Stimulated activated CD8-positive, alpha-beta memory T cell treated with anti-CD3 and anti-CD28 coated beads, Interleukin-12 subunit alpha, Interleukin-12 subunit beta, amount 100 ng/mL, for 24 hours (primary cell): Measurements from ENCODE around the gene DOP1B.
"Not testable (repeated sequence)": the region's sequence is repeated elsewhere in the genome, so short reads cannot be mapped to it uniquely, and the experiment has no call there.

Experiments
- DNase-seq: peaks from one replicate; pipeline ENCODE4 v3.0.0-alpha.2; 2020; ENCODE audit errors: extremely low read depth

DOP1B gene

DNA sequence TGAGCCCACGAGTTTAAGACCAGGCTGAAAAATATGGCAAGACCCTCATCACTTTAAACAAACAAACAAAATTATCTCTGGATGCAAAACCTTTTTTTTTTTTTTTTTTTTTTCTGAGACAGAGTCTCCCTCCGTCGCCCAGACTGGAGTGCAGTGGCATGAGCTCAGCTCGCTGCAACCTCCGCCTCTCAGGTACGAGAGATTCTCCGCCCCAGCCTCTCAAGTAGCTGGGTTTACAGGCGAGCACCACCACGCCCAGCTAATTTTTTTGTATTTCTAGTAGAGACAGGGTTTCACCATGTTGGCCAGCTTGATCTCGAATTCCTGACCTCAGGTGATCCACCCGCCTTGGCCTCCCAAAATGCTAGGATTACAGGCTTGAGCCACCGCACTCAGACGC, 16.8 kb upstream of the DOP1B start:
- not testable (repeated sequence) for DNase-seq

DNA sequence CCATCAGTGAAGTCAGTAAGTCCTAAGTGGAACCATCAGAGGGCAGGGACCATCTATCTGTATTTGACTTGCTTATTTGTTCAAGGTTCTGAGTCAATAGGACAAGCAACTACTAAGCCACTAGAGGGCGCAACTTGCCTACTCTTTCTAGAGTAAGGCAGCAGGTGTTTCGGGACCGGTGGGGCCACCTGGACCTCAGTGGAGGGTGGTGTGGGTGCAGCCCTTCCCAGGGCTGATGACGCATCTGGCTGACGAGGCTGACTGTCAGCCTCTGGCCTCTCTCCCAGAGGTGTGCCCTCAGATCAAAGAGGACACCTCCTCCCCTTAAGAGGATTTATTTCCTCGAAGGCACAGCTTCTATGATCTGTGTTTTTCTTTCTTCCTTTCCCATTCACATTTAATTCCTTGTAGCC, 15.1 kb upstream of the DOP1B start:
- peak; percentile 55 for DNase-seq

DNA sequence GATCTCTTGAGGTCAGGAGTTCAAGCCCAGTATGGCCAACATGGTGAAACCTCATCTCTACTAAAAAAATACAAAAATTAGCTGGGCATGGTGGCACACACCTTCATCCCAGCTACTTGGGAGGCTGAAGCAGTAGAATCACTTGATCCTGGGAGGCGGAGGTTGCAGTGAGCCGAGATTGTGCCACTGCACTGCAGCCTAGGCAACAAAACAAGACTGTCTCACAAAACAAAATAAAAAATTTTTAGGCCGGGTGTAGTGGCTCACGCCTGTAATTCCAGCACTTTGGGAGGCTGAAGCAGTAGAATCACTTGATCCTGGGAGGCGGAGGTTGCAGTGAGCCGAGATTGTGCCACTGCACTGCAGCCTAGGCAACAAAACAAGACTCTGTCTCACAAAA, 12.4 kb upstream of the DOP1B start:
- DNase-seq = not testable (repeated sequence)

DNA sequence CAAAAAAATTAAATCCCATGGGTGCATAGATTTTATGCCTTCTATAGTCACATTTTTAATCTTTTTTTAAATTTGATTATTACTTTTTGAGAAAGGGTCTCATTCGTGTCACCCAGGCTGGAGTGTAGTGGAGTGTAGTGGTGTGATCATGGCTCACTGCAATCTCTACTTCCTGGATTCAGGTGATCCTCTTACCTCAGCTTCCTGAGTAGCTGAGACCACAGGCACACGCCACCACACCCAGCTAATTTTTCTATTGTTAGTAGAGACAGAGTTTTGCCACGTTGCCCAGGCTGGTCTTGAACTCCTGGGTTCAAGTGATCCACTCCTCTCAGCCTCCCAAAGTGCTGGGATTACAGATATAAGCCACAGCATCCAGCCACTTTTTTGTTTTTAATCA, 11.4 kb upstream of the DOP1B start:
- DNase-seq = no peak

DNA sequence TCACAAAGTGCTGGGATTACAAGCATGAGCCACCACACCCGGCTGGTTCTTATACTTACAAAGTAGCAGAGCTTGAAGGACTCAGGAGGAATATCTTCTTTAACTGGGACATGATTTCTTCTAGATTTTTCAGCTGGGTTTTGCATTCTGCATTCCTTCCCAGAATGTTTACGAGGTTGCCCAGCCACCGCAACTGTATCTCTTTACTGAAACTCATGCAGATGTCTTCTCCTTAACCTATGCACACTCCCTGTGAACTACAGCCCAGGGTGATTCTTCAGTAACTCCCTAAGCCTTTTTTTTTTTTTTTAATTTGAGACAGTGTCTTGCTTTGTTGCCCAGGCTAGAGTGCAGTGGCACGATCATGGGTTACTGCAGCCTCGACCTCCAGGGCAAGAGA, 8.7 kb upstream of the DOP1B start:
- no peak for DNase-seq

DNA sequence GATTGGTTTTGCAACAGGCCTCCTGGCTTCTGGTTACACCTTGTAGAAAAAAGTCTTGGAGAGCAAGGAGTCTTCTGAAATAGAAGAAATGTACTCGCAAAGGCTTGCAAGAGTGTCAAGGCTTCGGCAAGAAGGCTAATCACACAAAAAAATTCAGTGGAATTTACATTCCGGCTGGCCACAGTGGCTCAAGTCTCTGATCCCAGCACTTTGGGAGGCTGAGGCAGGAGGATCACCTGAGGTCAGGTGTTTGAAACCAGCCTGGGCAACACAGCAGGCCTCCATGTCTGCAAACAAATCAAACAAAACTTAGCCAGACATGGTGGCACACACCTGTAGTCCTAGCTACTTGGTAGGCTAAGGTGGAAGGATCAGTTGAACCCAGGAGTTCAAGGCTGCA, 7.7 kb upstream of the DOP1B start:
- no peak for DNase-seq

DNA sequence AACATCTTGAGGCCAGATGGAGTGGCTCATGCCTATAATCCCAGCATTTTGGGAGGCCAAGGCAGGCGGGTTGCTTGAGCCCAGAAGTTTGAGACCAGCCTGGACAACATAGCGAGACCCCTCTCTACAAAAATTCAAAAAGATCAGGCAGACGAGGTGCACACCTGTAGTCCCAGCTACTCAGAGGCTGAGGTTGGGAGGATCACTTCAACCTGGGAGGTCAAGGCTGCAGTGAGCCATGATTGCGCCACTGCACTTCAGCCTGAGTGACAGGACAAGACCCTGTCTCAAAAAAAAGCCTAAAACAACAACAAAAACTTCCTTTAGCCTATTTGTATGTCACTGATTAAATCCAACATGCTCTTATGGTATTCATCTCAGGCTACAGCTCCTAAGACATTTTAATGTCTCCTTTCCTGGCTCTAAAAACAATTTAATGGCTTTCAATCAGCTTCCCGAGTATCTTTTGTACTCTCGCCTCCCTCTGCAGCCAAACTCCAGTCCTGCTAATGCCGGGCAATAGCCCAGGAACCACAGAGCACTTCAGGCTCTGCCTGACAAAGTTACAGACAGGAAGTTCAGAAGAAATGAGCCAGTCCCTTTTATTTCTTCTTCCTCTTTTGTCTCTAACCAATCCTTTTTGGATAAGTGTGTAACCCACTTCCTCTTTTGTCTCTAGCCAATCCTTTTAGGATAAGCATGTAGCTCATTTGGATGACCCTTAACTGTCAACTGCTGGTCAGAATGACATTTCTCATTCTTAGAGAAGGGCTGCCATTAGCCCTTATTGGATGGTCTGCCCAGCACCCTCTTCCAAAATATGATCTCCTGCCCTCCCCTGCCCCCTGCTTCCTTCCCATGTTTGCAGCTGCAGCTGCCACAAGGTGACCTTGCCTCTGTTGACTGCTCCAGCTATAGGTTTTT, 6.6 kb upstream of the DOP1B start:
- no peak for DNase-seq

DNA sequence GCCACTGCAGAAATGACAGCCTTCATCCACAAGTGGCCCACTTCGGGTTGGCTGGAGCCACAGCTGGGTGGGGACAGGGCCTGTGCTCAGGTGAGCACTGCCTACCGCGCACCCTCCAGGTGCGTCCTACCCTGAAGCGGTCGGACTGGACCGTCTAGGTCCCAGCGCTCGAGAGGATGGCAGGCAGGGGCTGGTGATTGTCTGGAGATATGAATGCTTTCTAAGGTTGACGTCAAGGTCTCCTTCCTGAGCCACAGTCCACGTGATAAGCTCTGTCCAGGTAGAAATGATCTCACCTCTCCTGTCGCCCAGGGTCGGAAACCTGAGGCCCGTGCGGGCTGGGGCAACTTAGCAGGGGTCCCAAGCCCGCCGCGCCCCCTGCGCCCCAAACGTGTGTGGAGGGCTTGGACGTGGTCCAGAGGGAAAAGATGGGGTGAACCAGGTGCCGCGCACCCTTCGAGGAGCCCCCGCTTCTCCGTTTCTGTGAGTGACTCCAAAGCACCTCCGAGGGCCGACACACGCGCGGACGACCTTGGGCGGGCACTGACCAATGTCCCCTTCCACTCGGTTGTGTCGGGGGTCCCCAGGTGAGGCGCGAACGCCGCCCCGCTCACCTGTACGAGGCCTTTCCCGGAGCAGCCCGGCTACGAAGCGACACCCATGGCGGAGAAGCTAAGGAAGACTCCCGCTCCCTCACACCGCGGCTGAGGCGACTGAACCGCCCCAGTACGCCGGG, 853 bp upstream of the DOP1B start:
- no peak for DNase-seq

DNA sequence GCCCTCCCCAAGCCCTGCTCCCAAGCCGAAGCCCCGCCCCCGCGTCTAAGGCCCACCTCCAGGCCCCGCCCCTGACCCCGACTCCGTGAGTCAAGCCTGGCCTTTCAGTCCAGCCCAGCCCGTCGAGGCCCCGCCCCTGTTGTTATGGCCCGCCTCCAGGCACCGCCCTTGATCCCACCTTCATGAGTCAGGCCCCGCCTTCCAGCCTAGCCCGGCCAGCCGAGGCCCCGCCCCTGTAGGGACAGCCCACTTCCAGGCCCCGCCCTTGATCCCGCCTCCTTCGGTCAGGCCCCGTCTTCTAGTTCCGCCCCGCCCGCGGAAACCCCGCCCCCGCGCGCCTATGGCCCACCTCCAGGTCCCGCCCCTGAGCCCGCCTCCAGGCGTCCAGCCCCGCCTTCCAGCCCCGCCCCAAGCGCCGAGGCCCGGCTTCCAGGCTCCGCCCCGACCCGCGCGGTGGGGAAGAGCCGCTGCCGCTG, 247 bp upstream of the DOP1B start:
- peak; percentile 98 for DNase-seq

DNA sequence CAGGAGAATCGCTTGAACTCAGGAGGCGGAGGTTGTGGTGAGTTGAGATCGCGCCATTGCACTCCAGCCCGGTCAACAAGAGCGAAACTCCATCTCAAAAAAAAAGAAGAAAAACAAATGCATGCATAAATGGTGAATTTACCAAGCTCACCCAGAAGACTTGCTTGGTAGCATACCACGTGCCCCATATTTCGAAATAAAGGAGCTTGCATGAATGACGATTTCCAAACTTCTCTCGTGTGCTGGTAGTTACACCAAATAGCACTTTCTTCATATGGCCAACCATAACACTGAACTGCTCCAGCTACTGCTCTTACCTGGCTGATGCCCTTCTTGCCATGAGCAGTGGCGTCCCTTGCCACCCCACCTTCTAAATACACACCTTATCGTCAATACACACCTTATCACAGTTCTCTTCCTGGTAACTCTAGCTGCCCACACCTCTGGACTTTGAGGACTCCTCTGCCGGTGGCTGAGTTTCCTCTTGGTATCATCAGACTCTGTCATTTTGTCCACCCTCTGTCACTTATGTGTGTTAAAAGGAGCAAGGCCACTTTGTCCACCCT, 2.8 kb downstream of the DOP1B start:
- DNase-seq = no peak

DNA sequence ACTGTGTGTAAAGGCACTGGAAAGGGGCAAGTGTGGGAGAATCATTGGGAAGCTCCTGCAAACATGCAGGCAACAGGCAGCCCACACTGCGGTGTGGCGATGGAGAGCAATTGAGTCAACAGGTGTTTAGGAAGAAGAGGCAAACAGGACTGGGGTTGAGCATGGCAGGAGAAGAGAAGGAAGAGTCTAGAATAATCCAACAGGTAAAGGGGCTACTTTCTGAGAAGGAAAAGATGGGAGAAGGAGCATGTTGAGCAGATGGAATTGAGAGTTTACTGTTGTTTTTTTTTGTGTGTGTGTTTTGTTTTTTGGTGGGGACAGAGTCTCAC, 4.2 kb downstream of the DOP1B start:
- no peak for DNase-seq

DNA sequence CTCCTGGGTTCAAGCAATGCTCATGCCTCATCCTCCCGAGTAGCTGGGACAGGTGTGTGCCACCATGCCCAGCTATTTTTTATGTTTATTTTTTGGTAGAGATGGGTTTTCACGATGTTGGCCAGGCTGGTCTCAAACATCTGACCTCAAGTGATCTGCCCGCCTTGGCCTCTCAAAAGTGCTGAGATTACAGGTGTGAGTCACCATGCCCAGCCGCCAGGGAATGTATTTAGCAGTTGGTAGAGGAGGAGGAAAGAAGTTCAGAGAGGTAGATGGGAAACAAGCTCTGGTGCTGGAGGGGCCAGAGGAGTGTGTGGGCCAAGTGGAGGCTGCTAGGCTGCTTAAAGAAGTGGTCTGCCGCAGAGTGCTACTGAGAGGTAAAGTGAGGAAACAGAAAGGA, 6.0 kb downstream of the DOP1B start:
- DNase-seq = no peak

DNA sequence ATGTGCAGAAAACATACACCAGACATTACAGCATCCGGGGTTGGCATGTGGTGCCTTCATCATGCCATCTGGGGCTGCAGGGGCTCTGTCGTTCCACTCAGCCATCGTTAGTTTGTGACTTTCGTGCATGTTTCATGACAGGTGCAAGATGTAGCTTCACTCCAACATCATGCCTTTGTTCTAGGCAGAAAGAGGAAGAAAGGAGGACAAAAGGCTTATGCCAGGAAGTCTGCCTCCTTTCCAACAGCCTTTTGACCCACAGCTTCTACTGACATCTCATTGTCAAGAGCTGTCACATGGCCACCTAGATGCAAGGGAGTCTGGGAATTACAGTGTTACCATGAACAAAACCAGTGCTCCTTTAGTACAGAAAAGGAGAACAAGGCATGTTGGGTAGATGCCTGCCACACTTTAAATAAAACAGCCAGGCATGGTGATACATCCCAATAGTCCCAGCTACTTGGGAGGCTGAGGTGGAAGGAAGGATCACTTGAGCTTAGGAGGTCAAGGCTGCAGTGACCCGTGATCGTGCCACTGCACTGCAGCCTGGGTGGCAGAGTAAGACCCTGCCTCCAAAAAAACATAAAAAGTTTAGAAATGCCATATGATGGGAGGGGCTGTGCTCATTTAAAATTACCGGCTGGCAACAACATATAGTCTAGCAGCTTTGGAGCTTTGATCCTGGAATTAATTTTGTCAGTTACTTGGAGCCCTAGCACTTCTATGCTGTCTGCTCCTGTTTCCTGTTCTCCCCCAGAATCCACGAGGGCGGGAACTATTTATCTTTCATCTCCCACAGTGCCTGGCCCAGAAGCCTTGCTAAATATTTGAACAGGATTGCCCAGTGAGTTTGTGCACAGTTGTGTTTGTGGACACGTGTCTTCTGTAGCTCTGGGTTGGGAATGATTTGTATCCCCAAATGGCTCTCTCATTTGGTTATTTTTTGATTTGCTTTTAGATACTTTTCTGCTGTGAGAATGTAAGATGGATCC, 7.4 kb downstream of the DOP1B start:
- DNase-seq = no peak

DNA sequence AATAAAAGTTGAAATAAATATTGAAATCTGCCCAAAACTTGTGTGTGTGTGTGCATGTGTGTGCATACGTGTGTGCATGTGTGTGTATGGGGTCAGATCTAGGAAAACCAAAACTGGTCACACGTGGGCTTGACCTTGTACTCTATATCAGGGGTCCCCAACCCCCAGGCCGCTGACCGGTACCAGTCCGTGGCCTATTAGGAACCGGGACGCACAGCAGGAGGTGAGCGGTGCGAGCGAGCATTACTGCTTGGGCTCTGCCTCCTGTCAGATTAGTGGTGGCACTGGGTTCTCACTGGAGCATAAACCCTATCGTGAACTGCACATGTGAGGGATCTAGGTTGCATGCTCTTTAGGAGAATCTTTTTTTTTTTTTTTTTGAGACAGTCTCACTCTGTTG, 8.7 kb downstream of the DOP1B start:
- no peak for DNase-seq

DNA sequence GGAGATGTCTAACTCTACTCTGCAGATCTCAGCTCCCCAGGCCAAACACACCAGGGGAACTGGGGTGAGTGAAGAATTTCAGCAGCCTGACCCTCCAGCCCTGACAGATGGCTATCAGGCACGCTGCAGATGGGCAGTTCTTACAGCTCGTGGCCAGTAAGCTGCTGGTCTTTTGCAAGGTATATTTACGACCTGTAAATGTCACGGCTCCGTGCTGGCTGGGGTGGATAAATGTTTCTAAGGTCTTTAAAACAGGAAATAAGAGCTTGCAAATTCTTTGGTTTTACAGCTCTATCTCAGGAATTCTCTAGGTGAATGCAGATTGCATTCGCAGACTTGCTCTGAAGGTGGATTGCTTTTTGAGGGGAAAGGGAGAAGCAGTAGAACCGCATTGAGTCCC, 10.1 kb downstream of the DOP1B start:
- DNase-seq = no peak

DNA sequence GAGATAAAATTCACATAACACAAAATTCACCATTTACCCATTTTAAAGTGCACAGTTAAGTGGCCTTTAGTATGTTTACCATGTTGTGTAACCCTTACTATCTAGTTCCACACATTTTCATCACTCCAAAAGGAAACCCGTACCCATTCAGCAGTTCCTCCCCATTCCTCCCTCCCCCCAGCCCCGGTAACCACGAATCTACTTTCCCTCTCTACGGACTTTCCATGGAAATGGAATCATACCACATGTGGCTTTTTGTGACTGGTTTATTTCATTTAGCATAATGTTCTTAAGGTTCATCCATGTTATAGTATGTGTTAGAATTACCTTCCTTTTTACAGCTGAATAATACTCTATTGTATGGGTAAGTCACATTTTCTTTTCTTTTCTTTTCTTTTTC, 10.9 kb downstream of the DOP1B start:
- DNase-seq = no peak

DNA sequence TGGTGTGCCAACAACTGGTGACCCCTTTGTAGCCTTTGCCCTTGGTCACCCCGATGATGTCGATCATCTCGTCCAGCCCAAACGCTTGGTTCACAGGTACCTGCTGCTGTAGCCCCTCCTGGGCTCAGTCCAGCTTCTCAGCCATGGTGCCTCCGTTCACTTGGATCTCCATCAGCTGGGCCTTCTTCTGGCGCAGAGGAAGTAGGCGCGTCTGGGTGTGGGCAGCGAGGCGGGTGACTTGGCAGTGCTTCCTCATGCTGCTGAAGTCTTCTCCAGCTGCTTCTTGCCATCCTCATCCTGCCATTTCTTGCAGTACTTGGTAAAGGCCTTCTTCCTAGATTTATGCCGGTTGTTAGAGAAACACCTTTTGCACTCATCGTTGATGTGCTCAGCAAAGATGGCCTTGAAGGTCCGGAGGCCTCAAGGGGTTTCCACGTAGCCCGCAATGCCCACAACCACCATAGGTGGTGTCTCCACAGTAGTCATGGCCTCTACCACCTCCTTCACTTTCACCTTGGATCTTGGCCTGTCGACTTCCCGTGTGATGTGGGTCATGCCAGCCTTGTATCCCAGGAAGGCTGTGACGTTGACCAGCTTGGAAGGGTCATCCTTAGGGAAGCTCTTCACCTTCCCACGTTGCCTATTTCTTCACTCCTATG, 13.0 kb downstream of the DOP1B start:
- DNase-seq = no peak

DNA sequence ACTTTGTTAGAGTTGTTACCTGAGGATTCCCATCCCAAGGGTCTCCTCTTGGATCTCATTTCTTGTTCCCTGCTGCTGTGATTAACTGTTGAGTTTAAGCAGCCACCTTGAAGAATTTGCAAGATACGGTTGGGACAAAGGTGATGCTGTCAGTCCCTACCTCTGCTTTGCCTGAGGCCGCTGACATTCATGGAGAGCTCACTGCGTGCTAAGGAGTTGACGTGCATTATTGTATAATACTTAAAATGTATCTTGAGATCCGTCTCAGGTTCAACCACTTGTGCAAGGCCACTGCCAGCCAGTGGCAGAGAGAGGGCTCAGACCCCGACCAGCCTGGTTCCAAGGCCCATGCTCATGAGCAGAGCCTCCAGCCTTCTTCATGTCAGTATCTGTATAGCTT, 14.2 kb downstream of the DOP1B start:
- DNase-seq = no peak

DNA sequence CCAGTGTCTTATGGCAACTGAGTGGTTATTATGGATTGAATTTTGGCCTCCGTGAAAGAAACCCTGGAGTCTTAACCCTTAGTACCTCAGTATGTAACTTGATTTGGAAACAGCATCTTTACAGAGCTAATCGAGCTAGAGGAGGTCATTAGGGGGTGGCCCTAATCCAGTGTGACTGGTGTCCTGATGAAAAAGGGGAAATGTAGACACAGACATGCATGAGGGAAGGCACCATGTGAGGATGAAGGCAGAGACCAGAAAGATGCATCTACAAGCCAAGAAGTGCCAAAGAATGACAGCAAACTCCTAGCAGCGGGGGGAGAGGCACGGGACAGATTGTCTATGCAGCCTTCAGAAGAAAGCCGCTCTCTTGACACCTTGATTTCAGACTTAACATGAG, 14.7 kb downstream of the DOP1B start:
- no peak for DNase-seq

DNA sequence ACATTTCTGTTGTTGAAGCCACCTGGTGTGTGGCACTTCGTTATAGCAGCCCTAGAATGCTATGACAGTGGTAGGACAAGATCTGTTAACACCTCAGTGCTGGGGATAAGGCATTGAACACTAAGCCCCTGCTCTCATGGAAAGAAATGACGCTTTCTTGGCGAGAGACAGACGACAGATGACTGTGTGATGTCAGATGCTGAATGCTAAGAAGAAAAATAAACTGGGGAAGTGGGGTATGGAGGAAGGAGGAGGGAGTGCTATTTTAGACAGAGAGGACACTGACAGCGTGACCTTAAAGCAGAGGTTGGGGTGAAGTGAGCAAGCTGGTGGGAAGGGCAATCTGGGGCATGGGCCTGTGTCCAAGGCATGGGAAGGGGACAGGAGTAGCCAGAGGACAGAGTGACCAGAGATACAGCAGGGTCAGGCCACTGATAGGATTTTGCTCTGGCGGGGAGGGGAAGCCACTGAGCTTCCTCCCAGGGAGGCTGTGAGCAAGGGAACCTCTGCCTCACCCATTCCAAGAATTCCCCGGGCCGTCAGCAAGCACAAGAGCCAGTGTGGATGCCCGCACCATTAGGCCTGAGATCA, 15.2 kb downstream of the DOP1B start:
- no peak for DNase-seq

DNA sequence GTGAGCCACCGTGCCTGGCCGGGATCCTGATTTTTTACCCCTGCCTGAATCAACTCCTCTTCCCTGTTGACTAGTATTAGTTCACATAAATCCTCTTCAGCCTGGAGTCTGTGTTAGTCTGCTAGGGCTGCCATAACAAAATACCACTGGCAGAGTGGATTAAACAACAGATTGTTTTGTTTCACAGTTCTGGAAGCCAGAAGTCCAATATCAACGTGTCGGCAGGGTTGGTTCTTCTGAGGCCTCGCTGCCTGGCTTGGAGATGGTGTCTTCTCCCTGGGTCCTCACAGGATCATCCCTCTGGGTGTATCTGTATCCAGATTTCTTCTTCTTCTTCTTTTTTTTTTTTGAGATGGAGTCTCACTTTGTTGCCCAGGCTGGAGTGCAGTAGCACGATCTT, 18.2 kb downstream of the DOP1B start:
- DNase-seq = no peak
